Tibial nerve (tissue), 4 donors: ENCODE data around the gene RFFL.

Source experiments
- CTCF ChIP-seq, 5 experiments: fragments of 200-600 bp in 3 of 5; fragments of 450-650 bp in 2 of 5; sonication (generic) in 3 of 5; IDR thresholded peaks; one replicate each; pipeline ENCODE4 v1.5.1; 2016 to 2019; ENCODE audit warnings: antibody characterized with exemption in 5 of 5, mild to moderate bottlenecking in 3 of 5, moderate library complexity in 2 of 5
- EP300 ChIP-seq, 2 donors: sonication (generic); formaldehyde crosslinking; IDR thresholded peaks; one replicate each; pipeline ENCODE4 v1.6.1; 2017; ENCODE audit warnings: antibody characterized with exemption in 2 of 2, mild to moderate bottlenecking in 1 of 2

GRCh38 chr17:35081638-35082037, 18.1 kb upstream of the RFFL start:
- TF ChIP-seq CTCF (IDR thresholded peaks at IDR 0.05) (no peak), EP300 (IDR thresholded peaks at IDR 0.05) (no peak)
